ENCODE measurements around the gene GFOD1. TPM values are rescaled to one million over a fixed set of nuclear protein-coding genes. Genes with fewer than 3 reads are reported as not detected.

The GFOD1 gene
- total and polyA plus RNA-seq, 7 donors = 5.9 to 34.2 (median 16.7) TPM

GRCh38 chr6:13495112-13495776 lies 7.8 kb upstream of the GFOD1 start:
- no peak overlapping the region for H3K4me3 ChIP-seq
- H3K4me1 ChIP-seq = no peaks in the 10 kb centered on the region
- WGBS, 3 donors = 61 to 76% (median 65%) methylated on average over 5 of the region's 5 CpGs
- no peak for TF ChIP-seq CTCF (IDR thresholded peaks at IDR 0.05)
- H3K27me3 ChIP-seq (ENCODE audit: insufficient read depth in 3 of 3, low read length in 2 of 3) = no peaks in the 10 kb centered on the region
- H3K27ac ChIP-seq = peak overlapping the region; percentile 33
- ATAC-seq (peak in 3 of 4 donors; percentile 76 to 82 (median 82)), DNase-seq (no peak)
- no peaks in the 10 kb centered on the region for H3K36me3 ChIP-seq (ENCODE audit: insufficient read depth in 1 of 2, low read depth in 1 of 2)
- no peaks in the 10 kb centered on the region for H3K9me3 ChIP-seq
- intact Hi-C loops (cut with DNase I) = no loop called here

- no peak for TF ChIP-seq CTCF (IDR thresholded peaks at IDR 0.05)
- 46 to 50% (median 49%) methylated on average over 3 of the region's 3 CpGs for WGBS, 3 donors
- Histone ChIP-seq H3K36me3 (ENCODE audit: insufficient read depth in 1 of 2, low read depth in 1 of 2) (no peaks in the 10 kb centered on the region), H3K4me1 (no peaks in the 10 kb centered on the region), H3K27ac (no peak overlapping the region), H3K9me3 (no peaks in the 10 kb centered on the region), H3K4me3 (no peak overlapping the region), H3K27me3 (ENCODE audit: insufficient read depth in 3 of 3, low read length in 2 of 3) (no peaks in the 10 kb centered on the region)
- intact Hi-C loops (cut with DNase I) = no loop called here
- DNase-seq (no peak), ATAC-seq (no peak)
Measured at GRCh38 chr6:13494137-13494536, 6.7 kb upstream of the GFOD1 start.

GRCh38 chr6:13493147-13493546 lies 5.7 kb upstream of the GFOD1 start:
- Histone ChIP-seq H3K4me3 (no peak overlapping the region), H3K27me3 (ENCODE audit: insufficient read depth in 3 of 3, low read length in 2 of 3) (no peaks in the 10 kb centered on the region), H3K4me1 (no peaks in the 10 kb centered on the region), H3K9me3 (no peaks in the 10 kb centered on the region), H3K36me3 (ENCODE audit: insufficient read depth in 1 of 2, low read depth in 1 of 2) (no peaks in the 10 kb centered on the region), H3K27ac (no peak overlapping the region)
- intact Hi-C loops (cut with DNase I) = no loop called here
- TF ChIP-seq CTCF (IDR thresholded peaks at IDR 0.05) = no peak
- DNase-seq (no peak), ATAC-seq (no peak)
- 94 to 99% (median 96%) methylated on average over 3 of the region's 3 CpGs for WGBS, 3 donors

GRCh38 chr6:13492357-13492756 lies 5.0 kb upstream of the GFOD1 start:
- TF ChIP-seq CTCF (IDR thresholded peaks at IDR 0.05) = no peak
- 85 to 94% (median 89%) methylated on average over 2 of the region's 2 CpGs for WGBS, 3 donors
- no peaks in the 10 kb centered on the region for H3K4me1 ChIP-seq
- H3K27ac ChIP-seq = no peak overlapping the region
- DNase-seq = no peak
- H3K27me3 ChIP-seq (ENCODE audit: insufficient read depth in 3 of 3, low read length in 2 of 3) = no peaks in the 10 kb centered on the region
- H3K4me3 ChIP-seq = no peak overlapping the region
- no peaks in the 10 kb centered on the region for H3K9me3 ChIP-seq
- H3K36me3 ChIP-seq (ENCODE audit: insufficient read depth in 1 of 2, low read depth in 1 of 2) = no peaks in the 10 kb centered on the region
- ATAC-seq = no peak
- intact Hi-C loops (cut with DNase I) = no loop called here

GRCh38 chr6:13491538-13491937 lies 4.1 kb upstream of the GFOD1 start:
- Histone ChIP-seq H3K27ac (no peak overlapping the region), H3K9me3 (no peaks in the 10 kb centered on the region), H3K36me3 (ENCODE audit: insufficient read depth in 1 of 2, low read depth in 1 of 2) (no peaks in the 10 kb centered on the region), H3K4me1 (no peaks in the 10 kb centered on the region), H3K27me3 (ENCODE audit: insufficient read depth in 3 of 3, low read length in 2 of 3) (no peaks in the 10 kb centered on the region), H3K4me3 (no peak overlapping the region)
- no peak for ATAC-seq
- TF ChIP-seq CTCF (IDR thresholded peaks at IDR 0.05) = no peak
- WGBS, 3 donors = 78 to 92% (median 87%) methylated on average over 3 of the region's 3 CpGs
- intact Hi-C loops (cut with DNase I) = no loop called here
- no peak for DNase-seq

Measured in psoas muscle (tissue), 8 donors.